ENCODE data around the gene SESN3.
"Not testable (repeated sequence)": the region's sequence is repeated elsewhere in the genome, so short reads cannot be mapped to it uniquely, and the experiment has no call there.

- TF ChIP-seq EZH2 (IDR thresholded peaks at IDR 0.05; ENCODE audit: borderline replicate concordance, insufficient read depth, low read length, poor library complexity, severe bottlenecking); CTCF (IDR thresholded peaks at IDR 0.05; ENCODE audit: poor library complexity, severe bottlenecking); EP300 (conservative IDR thresholded peaks at IDR 0.05; ENCODE audit: poor library complexity, severe bottlenecking): not testable (repeated sequence)
These were observed 42.6 kb upstream of the SESN3 start for GRCh38 chr11:95273618-95274017.
